Gastroesophageal sphincter (tissue), 4 donors: Measurements from ENCODE around the gene ATP5IF1. TPM values are rescaled to one million over a fixed set of nuclear protein-coding genes. Genes with fewer than 3 reads are reported as not detected.

ENCODE experiments used
- ATAC-seq: fragments of 150-250 bp; one replicate; pipeline ENCODE4 v1.9.1; 2016; ENCODE audit warnings: mild to moderate bottlenecking, moderate library complexity
- H3K27ac ChIP-seq, 4 donors: fragments of 200-600 bp; sonication (generic) in 3 of 4; 1 replicate in 3 of 4; 2 replicates in 1 of 4; pipeline ENCODE4 v1.5.1; 2016 to 2019
- H3K27me3 ChIP-seq: fragments of 200-600 bp; sonication (generic); one replicate; pipeline ENCODE4 v1.5.1; 2019
- H3K36me3 ChIP-seq, 2 donors: fragments of 200-600 bp; sonication (generic); one replicate each; pipeline ENCODE4 v1.5.1; 2019; ENCODE audit warnings: control low read depth in 1 of 2
- H3K4me1 ChIP-seq, 3 donors: fragments of 200-600 bp; sonication (generic); 1 replicate in 2 of 3; 2 replicates in 1 of 3; pipeline ENCODE4 v1.5.1; 2016 to 2019; ENCODE audit warnings: control low read depth in 2 of 3
- H3K4me3 ChIP-seq, 2 donors: fragments of 200-600 bp; sonication (generic); one replicate each; pipeline ENCODE4 v1.5.1; 2019; ENCODE audit warnings: mild to moderate bottlenecking in 1 of 2, moderate library complexity in 1 of 2
- H3K9me3 ChIP-seq, 3 donors: fragments of 200-600 bp; sonication (generic); one replicate each; pipeline ENCODE4 v1.5.1; 2017 to 2019; ENCODE audit warnings: control low read depth in 2 of 3
- EP300 ChIP-seq: sonication (generic); formaldehyde crosslinking; IDR thresholded peaks from one replicate; pipeline ENCODE4 v1.6.1; 2017; ENCODE audit warnings: antibody characterized with exemption, mild to moderate bottlenecking
- POLR2A ChIP-seq, 2 donors: fragments of 450-650 bp; IDR thresholded peaks; one replicate each; pipeline ENCODE4 v1.6.1; 2017; ENCODE audit warnings: antibody characterized with exemption in 2 of 2, mild to moderate bottlenecking in 2 of 2, moderate library complexity in 1 of 2
- POLR2AphosphoS5 ChIP-seq: sonication (generic); formaldehyde crosslinking; IDR thresholded peaks from one replicate; pipeline ENCODE4 v1.6.1; 2017; ENCODE audit warnings: antibody characterized with exemption
- WGBS, 2 donors: methylation state at CpG; one replicate each; pipeline ENCODE4 v1.1.5; 2018; ENCODE audit warnings: low coverage in 1 of 2; 5-methylcytosine and 5-hydroxymethylcytosine counted together
- total RNA-seq, 4 donors: library from RNA; depleted of rRNA; stranded (reverse); fragments of >200 nt; gene quantifications; one replicate each; pipeline ENCODE4 v1.1.0, GENCODE V29; 2016
- TF ChIP-seq, protein P1 (sequence below), 4 experiments: fragments of 200-600 bp in 2 of 4; fragments of 450-650 bp in 2 of 4; sonication (generic) in 1 of 4; IDR thresholded peaks; one replicate each; pipeline ENCODE4 v1.5.1; 2017 to 2019; ENCODE audit warnings: antibody characterized with exemption in 4 of 4, mild to moderate bottlenecking in 2 of 4, moderate library complexity in 2 of 4

ATP5IF1 gene
- total RNA-seq, 4 donors from 2014 or later, result 125 to 266 (median 157) TPM

DNA sequence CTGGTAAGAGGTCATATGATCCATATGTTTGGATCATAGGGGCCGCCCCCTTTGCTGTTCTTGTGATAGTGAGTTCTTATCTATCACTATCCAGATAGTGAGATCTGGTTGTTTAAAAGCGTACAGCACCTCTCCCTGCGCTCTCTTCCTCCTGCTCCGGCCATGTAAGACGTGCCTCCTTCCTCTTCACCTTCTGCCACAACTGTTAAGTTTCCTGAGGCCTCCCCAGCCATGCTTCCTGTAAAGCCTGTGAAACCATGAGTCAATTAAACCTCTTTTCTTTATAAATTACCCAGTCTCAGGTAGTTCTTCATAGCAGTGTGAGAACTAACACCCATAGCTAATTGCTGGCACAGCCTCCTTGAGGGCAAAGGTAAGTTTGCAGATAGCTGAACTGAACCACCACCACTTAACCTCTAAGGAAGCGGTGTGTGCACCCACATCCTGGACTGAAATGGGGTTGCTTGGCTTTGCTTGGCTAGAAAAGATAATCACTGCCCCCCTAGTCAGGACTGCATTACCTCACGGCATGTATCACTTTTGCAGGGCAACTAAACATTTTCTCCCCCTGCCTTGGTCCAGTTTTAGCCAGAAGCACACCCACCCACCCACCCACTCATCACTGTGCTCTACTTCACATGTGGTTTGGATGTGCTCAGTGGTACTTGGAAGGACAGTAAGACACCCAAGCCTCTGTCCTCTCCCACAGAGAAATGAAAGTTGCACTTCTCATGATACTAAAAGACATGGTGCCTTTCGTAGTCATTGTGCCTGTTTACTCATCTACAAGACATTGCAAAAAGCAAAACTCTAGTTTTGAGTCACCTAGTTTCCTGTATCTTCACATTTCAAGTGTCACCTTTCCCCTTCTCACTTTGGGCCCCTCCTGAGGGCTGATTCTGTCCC is 36.3 kb upstream of the ATP5IF1 start:
- peaks cover 0 to 74% of the 10 kb centered on the region in 2 donors for H3K36me3 ChIP-seq

DNA sequence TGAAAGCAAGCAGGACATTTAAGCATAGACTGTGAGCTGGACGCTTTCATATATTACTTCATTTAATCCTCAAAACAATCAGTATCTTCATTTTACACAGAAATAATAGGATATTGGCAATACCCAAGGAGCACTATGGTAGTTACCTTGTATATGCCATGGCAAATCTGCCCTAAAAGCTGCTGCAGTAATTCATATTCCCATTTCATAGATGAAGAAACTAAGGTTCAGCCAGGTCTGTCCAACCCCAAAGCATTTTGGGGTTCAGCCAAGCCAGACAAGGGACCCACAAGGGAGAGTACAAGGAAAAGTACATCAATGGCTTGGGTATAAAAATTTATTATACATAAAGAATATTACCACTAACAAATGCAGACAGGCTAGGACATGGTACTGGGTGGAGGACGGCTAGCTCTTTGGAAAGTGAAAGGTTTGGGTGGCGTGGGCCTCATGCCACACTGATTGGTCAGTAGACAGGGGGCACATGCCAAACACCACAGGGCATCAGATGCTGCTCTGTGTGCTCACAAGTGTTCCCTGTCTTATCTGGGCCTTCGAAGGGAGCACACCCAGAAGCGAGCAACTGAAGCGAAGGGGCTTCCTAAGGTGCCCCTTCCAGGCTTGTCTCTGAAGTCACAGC is 35.6 kb upstream of the ATP5IF1 start:
- Histone ChIP-seq H3K27ac (no peak overlapping the region), H3K4me3 (no peak overlapping the region), H3K9me3 (no peaks in the 10 kb centered on the region), H3K27me3 (no peaks in the 10 kb centered on the region), H3K4me1 (no peaks in the 10 kb centered on the region), H3K36me3 (peaks cover 0 to 82% of the 10 kb centered on the region in 2 donors)
- WGBS, 2 donors, result 86 to 90% methylated on average over 2 to 4 of the region's 6 CpGs
- ATAC-seq, result no peak
- TF ChIP-seq, protein P1, sequence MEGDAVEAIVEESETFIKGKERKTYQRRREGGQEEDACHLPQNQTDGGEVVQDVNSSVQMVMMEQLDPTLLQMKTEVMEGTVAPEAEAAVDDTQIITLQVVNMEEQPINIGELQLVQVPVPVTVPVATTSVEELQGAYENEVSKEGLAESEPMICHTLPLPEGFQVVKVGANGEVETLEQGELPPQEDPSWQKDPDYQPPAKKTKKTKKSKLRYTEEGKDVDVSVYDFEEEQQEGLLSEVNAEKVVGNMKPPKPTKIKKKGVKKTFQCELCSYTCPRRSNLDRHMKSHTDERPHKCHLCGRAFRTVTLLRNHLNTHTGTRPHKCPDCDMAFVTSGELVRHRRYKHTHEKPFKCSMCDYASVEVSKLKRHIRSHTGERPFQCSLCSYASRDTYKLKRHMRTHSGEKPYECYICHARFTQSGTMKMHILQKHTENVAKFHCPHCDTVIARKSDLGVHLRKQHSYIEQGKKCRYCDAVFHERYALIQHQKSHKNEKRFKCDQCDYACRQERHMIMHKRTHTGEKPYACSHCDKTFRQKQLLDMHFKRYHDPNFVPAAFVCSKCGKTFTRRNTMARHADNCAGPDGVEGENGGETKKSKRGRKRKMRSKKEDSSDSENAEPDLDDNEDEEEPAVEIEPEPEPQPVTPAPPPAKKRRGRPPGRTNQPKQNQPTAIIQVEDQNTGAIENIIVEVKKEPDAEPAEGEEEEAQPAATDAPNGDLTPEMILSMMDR (IDR thresholded peaks at IDR 0.05), result no peak
- TF ChIP-seq POLR2A (IDR thresholded peaks at IDR 0.05) (no peak), POLR2AphosphoS5 (no peak), EP300 (no peak)

More for the DNA sequence above, 36.3 kb upstream of the ATP5IF1 start:
- Histone ChIP-seq H3K9me3 (no peaks in the 10 kb centered on the region), H3K4me3 (no peak overlapping the region), H3K4me1 (no peaks in the 10 kb centered on the region), H3K27me3 (no peaks in the 10 kb centered on the region), H3K27ac (no peak overlapping the region)
- WGBS, 2 donors, result 83 to 93% methylated on average over 6 to 8 of the region's 8 CpGs
- TF ChIP-seq POLR2A (IDR thresholded peaks at IDR 0.05), result no peak
- TF ChIP-seq EP300, result no peak
- TF ChIP-seq, protein P1 (IDR thresholded peaks at IDR 0.05), result no peak
- TF ChIP-seq POLR2AphosphoS5, result no peak
- no peak for ATAC-seq

DNA sequence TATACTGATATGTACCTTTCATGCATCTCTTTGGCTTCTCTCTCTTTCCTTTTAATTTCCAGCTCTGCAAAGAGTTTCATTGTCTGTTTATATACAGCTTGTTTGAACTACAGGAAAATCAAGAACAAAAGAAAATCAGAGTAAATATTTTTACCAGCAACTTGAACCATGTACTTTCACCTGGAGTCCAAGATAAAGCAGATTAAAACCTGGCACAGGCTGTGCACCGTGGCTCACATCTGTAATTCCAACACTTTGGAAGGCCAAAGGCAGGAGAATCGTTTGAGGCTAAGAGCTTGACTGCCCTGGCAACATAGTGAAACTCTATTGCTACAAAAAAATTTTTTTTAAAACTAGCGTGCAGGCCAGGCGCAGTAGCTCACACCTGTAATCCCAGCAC is 30.7 kb upstream of the ATP5IF1 start:
- peaks cover 0 to 100% of the 10 kb centered on the region in 2 donors for H3K36me3 ChIP-seq

DNA sequence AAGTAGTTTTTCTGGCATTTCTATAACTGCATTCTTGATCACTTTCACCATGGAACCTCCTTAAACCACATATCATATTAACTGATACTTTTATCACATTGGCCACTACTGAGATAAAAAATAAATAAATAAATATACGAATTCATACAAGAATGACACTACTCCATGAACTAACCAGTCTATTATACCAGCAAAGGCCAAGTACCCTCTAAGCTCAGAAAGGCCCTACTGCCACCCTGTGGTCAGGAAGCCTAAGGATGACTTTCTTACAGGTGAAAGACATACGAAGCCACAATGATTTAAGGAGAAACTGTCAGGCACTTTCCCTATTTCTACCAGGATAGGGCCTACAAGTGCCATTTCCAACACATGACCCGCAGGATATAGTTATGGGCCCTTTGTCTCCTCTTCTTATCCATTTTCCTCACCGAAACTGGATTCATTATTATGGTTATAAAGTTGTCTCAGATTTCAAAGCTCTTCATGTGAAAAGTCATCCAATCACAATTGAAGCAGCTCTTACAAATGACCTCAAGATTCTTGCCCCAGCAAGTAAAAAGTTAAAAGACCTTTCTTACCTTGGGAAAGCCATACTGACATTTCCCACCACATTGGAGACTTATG is 27.0 kb upstream of the ATP5IF1 start:
- TF ChIP-seq, protein P1 (IDR thresholded peaks at IDR 0.05), result peak in 3 of 4 experiments; percentile 29 to 51 (median 30)
- TF ChIP-seq EP300, result no peak
- Histone ChIP-seq H3K27me3 (no peaks in the 10 kb centered on the region), H3K9me3 (no peaks in the 10 kb centered on the region), H3K4me1 (no peaks in the 10 kb centered on the region), H3K4me3 (no peak overlapping the region), H3K36me3 (peaks cover 0 to 87% of the 10 kb centered on the region in 2 donors), H3K27ac (no peak overlapping the region)
- no peak for ATAC-seq
- 27 to 34% methylated on average over 3 to 4 of the region's 4 CpGs for WGBS, 2 donors

More for the DNA sequence above, 30.7 kb upstream of the ATP5IF1 start:
- ATAC-seq, result no peak
- Histone ChIP-seq H3K27me3 (no peaks in the 10 kb centered on the region), H3K4me3 (no peak overlapping the region), H3K9me3 (no peaks in the 10 kb centered on the region), H3K4me1 (no peaks in the 10 kb centered on the region), H3K27ac (no peak overlapping the region)
- TF ChIP-seq POLR2AphosphoS5, result no peak
- TF ChIP-seq EP300, result no peak
- TF ChIP-seq, protein P1 (IDR thresholded peaks at IDR 0.05), result no peak
- TF ChIP-seq POLR2A (IDR thresholded peaks at IDR 0.05), result no peak
- WGBS, 2 donors, result 74% methylated on average over 4 of the region's 4 CpGs; no CpG with 5 or more reads in 1 of the 2 donors
